HepG2 (cell line): ENCODE data around the gene TSACC. TPM values are rescaled to one million over a fixed set of nuclear protein-coding genes. Genes with fewer than 3 reads are reported as not detected.
A peak's percentile ranks its signal among the peaks of the same experiment; 100 is the strongest.

Experiments used
- BCL6 ChIP-seq: IDR thresholded peaks from 2 replicates; pipeline ENCODE4 v1.6.1; 2016; ENCODE audit warnings: missing genetic modification reagents, missing compliant biosample characterization
- FOXC1 ChIP-seq: sonication (generic); formaldehyde crosslinking; IDR thresholded peaks from 2 replicates; pipeline ENCODE4 v1.8.0; 2022; ENCODE audit warnings: mild to moderate bottlenecking, missing genetic modification reagents, borderline replicate concordance
- SAFB2 ChIP-seq: sonication (generic); formaldehyde crosslinking; IDR thresholded peaks from 2 replicates; pipeline ENCODE4 v1.5.1; 2020; ENCODE audit warnings: missing genetic modification reagents, low read depth, mild to moderate bottlenecking, borderline replicate concordance
- TCF7 ChIP-seq: sonication (generic); IDR thresholded peaks from 2 replicates; pipeline ENCODE4 v1.6.1; 2016; ENCODE audit warnings: antibody characterized with exemption, low read depth
- ZNF296 ChIP-seq: sonication (generic); formaldehyde crosslinking; conservative IDR thresholded peaks from 2 replicates; pipeline ENCODE4 v1.5.0; 2020; ENCODE audit warnings: mild to moderate bottlenecking, missing genetic modification reagents
- polyA plus RNA-seq, 8 experiments: library from polyadenylated mRNA; depleted of rRNA in 3 of 8; stranded (reverse) in 7 of 8; unstranded in 1 of 8; fragments of >200 nt; fragmentation: Illumina TruSeq in 4 of 8; extraction: Trizol in 4 of 8; gene quantifications; 2 replicates each; pipeline versions ENCODE4 v1.2.1 to v1.2.3, GENCODE V29; 2011 to 2016; ENCODE audit warnings: low read depth in 4 of 8, missing spikeins in 1 of 8, mixed read lengths in 1 of 8; ENCODE audit not compliant: insufficient read depth in 1 of 8
- total RNA-seq, 5 experiments: library from RNA; depleted of rRNA; stranded (reverse); fragments of >200 nt; fragmentation: Illumina TruSeq; extraction: Trizol; gene quantifications; 2 replicates each; pipeline ENCODE4 v1.2.3, GENCODE V29; 2016; ENCODE audit warnings: low read depth in 1 of 5
- TF ChIP-seq, protein P1 (sequence below): sonication (generic); formaldehyde crosslinking; IDR thresholded peaks from 2 replicates; pipeline ENCODE4 v1.4.0; 2020; ENCODE audit warnings: missing genetic modification reagents, borderline replicate concordance
- TF ChIP-seq, protein P2 (sequence below): sonication (generic); formaldehyde crosslinking; IDR thresholded peaks from 2 replicates; pipeline ENCODE4 v1.5.0; 2020; ENCODE audit warnings: missing genetic modification reagents
- TF ChIP-seq, protein P3 (sequence below): sonication (generic); formaldehyde crosslinking; IDR thresholded peaks from 2 replicates; pipeline ENCODE4 v1.4.0; 2020; ENCODE audit warnings: missing genetic modification reagents, borderline replicate concordance
- TF ChIP-seq, protein P4 (sequence below): IDR thresholded peaks from 2 replicates; pipeline ENCODE4 v1.6.1; 2016; ENCODE audit warnings: missing genetic modification reagents, missing compliant biosample characterization
- TF ChIP-seq, protein P5 (sequence below): sonication (generic); formaldehyde crosslinking; IDR thresholded peaks from 2 replicates; pipeline ENCODE4 v1.5.0; 2020; ENCODE audit warnings: mild to moderate bottlenecking, missing genetic modification reagents
- TF ChIP-seq, protein P6 (sequence below): sonication (generic); formaldehyde crosslinking; IDR thresholded peaks from 2 replicates; pipeline ENCODE4 v1.4.0; 2020; ENCODE audit warnings: mild to moderate bottlenecking, missing genetic modification reagents
- TF ChIP-seq, protein P7 (sequence below), 2 experiments: sonication (generic) in 1 of 2; formaldehyde crosslinking in 1 of 2; IDR thresholded peaks; 2 replicates each; pipeline versions ENCODE4 v1.5.1 to v1.6.1; 2011 to 2020; ENCODE audit warnings: borderline replicate concordance in 1 of 2, low read depth in 1 of 2, low read length in 1 of 2, mild to moderate bottlenecking in 1 of 2, missing genetic modification reagents in 1 of 2, moderate library complexity in 1 of 2

Gene TSACC
- total and polyA plus RNA-seq, 2 of the 13 experiments (the other 11 are each of a cell fraction or from before 2014, with no cell fraction given), result 1.5 to 2.6 TPM

DNA sequence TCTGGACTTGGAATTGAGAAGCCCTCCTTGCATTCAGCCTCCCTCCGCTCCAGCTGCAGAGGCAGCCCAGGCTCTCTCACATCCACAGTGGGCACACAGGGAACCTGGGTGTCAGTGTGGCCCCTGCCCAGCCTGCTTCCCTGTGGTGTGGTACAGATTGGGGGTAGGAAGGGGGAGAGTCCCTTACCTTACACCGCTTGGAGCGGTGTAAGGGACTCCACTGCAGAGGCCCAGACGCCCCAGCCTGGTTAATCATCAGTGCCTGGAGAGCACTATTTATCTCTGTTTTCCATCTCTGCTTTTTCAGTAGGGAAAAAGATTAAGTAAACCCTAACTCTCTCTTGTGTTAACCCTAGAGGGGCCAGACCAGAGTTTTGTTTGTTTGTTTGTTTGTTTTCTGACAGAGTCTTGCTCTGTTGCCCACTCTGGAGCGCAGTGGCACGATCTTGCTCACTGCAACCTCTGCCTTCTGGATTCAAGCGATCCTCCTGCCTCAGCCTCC, 29.9 kb downstream of the TSACC start (continued):
- TF ChIP-seq, protein P1, sequence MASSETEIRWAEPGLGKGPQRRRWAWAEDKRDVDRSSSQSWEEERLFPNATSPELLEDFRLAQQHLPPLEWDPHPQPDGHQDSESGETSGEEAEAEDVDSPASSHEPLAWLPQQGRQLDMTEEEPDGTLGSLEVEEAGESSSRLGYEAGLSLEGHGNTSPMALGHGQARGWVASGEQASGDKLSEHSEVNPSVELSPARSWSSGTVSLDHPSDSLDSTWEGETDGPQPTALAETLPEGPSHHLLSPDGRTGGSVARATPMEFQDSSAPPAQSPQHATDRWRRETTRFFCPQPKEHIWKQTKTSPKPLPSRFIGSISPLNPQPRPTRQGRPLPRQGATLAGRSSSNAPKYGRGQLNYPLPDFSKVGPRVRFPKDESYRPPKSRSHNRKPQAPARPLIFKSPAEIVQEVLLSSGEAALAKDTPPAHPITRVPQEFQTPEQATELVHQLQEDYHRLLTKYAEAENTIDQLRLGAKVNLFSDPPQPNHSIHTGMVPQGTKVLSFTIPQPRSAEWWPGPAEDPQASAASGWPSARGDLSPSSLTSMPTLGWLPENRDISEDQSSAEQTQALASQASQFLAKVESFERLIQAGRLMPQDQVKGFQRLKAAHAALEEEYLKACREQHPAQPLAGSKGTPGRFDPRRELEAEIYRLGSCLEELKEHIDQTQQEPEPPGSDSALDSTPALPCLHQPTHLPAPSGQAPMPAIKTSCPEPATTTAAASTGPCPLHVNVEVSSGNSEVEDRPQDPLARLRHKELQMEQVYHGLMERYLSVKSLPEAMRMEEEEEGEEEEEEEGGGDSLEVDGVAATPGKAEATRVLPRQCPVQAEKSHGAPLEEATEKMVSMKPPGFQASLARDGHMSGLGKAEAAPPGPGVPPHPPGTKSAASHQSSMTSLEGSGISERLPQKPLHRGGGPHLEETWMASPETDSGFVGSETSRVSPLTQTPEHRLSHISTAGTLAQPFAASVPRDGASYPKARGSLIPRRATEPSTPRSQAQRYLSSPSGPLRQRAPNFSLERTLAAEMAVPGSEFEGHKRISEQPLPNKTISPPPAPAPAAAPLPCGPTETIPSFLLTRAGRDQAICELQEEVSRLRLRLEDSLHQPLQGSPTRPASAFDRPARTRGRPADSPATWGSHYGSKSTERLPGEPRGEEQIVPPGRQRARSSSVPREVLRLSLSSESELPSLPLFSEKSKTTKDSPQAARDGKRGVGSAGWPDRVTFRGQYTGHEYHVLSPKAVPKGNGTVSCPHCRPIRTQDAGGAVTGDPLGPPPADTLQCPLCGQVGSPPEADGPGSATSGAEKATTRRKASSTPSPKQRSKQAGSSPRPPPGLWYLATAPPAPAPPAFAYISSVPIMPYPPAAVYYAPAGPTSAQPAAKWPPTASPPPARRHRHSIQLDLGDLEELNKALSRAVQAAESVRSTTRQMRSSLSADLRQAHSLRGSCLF (CRISPR knock-in tag), result no peak
- no peak for TF ChIP-seq ZNF296 (CRISPR knock-in tag)
- no peak for TF ChIP-seq SAFB2 (CRISPR knock-in tag)
- TF ChIP-seq TCF7, result peak; percentile 19; the same call in 1 of the 2 replicates
- TF ChIP-seq, protein P2, sequence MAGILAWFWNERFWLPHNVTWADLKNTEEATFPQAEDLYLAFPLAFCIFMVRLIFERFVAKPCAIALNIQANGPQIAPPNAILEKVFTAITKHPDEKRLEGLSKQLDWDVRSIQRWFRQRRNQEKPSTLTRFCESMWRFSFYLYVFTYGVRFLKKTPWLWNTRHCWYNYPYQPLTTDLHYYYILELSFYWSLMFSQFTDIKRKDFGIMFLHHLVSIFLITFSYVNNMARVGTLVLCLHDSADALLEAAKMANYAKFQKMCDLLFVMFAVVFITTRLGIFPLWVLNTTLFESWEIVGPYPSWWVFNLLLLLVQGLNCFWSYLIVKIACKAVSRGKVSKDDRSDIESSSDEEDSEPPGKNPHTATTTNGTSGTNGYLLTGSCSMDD (CRISPR knock-in tag), result no peak
- TF ChIP-seq, protein P3, sequence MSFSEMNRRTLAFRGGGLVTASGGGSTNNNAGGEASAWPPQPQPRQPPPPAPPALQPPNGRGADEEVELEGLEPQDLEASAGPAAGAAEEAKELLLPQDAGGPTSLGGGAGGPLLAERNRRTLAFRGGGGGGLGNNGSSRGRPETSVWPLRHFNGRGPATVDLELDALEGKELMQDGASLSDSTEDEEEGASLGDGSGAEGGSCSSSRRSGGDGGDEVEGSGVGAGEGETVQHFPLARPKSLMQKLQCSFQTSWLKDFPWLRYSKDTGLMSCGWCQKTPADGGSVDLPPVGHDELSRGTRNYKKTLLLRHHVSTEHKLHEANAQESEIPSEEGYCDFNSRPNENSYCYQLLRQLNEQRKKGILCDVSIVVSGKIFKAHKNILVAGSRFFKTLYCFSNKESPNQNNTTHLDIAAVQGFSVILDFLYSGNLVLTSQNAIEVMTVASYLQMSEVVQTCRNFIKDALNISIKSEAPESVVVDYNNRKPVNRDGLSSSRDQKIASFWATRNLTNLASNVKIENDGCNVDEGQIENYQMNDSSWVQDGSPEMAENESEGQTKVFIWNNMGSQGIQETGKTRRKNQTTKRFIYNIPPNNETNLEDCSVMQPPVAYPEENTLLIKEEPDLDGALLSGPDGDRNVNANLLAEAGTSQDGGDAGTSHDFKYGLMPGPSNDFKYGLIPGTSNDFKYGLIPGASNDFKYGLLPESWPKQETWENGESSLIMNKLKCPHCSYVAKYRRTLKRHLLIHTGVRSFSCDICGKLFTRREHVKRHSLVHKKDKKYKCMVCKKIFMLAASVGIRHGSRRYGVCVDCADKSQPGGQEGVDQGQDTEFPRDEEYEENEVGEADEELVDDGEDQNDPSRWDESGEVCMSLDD (CRISPR knock-in tag), result no peak
- TF ChIP-seq, protein P4, sequence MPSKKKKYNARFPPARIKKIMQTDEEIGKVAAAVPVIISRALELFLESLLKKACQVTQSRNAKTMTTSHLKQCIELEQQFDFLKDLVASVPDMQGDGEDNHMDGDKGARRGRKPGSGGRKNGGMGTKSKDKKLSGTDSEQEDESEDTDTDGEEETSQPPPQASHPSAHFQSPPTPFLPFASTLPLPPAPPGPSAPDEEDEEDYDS (CRISPR knock-in tag), result no peak
- TF ChIP-seq FOXC1, result peak; percentile 70; the same call in 1 of the 2 replicates
- TF ChIP-seq, protein P5, sequence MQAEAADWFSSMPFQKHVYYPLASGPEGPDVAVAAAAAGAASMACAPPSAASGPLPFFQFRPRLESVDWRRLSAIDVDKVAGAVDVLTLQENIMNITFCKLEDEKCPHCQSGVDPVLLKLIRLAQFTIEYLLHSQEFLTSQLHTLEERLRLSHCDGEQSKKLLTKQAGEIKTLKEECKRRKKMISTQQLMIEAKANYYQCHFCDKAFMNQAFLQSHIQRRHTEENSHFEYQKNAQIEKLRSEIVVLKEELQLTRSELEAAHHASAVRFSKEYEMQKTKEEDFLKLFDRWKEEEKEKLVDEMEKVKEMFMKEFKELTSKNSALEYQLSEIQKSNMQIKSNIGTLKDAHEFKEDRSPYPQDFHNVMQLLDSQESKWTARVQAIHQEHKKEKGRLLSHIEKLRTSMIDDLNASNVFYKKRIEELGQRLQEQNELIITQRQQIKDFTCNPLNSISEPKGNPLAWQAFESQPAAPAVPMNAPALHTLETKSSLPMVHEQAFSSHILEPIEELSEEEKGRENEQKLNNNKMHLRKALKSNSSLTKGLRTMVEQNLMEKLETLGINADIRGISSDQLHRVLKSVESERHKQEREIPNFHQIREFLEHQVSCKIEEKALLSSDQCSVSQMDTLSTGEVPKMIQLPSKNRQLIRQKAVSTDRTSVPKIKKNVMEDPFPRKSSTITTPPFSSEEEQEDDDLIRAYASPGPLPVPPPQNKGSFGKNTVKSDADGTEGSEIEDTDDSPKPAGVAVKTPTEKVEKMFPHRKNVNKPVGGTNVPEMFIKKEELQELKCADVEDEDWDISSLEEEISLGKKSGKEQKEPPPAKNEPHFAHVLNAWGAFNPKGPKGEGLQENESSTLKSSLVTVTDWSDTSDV (CRISPR knock-in tag), result 0 out of 2 replicates have a peak, but pooled peaks have one; percentile 54
- peak; percentile 88 for TF ChIP-seq BCL6 (CRISPR knock-in tag)
- TF ChIP-seq, protein P6, sequence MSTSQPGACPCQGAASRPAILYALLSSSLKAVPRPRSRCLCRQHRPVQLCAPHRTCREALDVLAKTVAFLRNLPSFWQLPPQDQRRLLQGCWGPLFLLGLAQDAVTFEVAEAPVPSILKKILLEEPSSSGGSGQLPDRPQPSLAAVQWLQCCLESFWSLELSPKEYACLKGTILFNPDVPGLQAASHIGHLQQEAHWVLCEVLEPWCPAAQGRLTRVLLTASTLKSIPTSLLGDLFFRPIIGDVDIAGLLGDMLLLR (CRISPR knock-in tag), result no peak
- TF ChIP-seq, protein P7, sequence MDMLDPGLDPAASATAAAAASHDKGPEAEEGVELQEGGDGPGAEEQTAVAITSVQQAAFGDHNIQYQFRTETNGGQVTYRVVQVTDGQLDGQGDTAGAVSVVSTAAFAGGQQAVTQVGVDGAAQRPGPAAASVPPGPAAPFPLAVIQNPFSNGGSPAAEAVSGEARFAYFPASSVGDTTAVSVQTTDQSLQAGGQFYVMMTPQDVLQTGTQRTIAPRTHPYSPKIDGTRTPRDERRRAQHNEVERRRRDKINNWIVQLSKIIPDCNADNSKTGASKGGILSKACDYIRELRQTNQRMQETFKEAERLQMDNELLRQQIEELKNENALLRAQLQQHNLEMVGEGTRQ (IDR thresholded peaks at IDR 0.05; ENCODE audit: low read depth, low read length), result no peak
- TF ChIP-seq, protein P7 (CRISPR knock-in tag; IDR thresholded peaks at IDR 0.05; ENCODE audit: borderline replicate concordance), result no peak
